HepG2 (cell line): ENCODE results near the gene ARHGAP19. TPM values are rescaled to one million over a fixed set of nuclear protein-coding genes. Genes with fewer than 3 reads are reported as not detected.

Experiments used
- ATAC-seq: fragments of 200-7000 bp; cut with Tn5 transposase; 3 replicates; pipeline ENCODE4 v1.9.1; 2020; ENCODE audit warnings: mild to moderate bottlenecking, moderate library complexity
- BruUV-seq: library from RNA; stranded (reverse); fragments of 400-500 nt; replicated peaks from 2 replicates; lab custom pipeline; 2021; lab: Mats Ljungman, UMichigan
- CTCF ChIA-PET: fragments of 300-600 bp; formaldehyde crosslinking; extraction: SDS; loops from one replicate; lab custom pipeline; 2021; ENCODE audit warnings: low total read pairs, inconsistent platforms, low intra/inter-chr PET ratio; lab: Yijun Ruan, JAX
- POLR2A ChIA-PET: fragments of 350-600 bp; sonication (Branson Sonifier 250); formaldehyde crosslinking; loops from one replicate; lab custom pipeline; 2020; ENCODE audit warnings: antibody characterized with exemption, inconsistent platforms; lab: Yijun Ruan, JAX
- DNase-seq: peaks from one replicate; pipeline ENCODE4 v3.0.0-alpha.2; 2015; ENCODE audit warnings: low spot score
- FAIRE-seq: peaks from 3 replicates; lab custom pipeline; 2011; peaks lifted over from hg19 to GRCh38; lab: Jason Lieb, UNC
- H2AFZ ChIP-seq: one replicate; pipeline ENCODE4 v1.6.1; 2011; ENCODE audit warnings: low read length, inconsistent platforms
- H3K27ac ChIP-seq: fragments of 300-600 bp; 3 replicates; pipeline ENCODE4 v1.8.0; 2011; ENCODE audit warnings: mixed run types, mild to moderate bottlenecking, mixed read lengths, low read length, inconsistent platforms; ENCODE audit not compliant: insufficient read depth; ENCODE audit errors: extremely low read length
- H3K27me3 ChIP-seq, 2 experiments: fragments of 200-600 bp in 1 of 2; 2 replicates in 1 of 2; 3 replicates in 1 of 2; pipeline versions ENCODE4 v1.6.0 to v1.8.0; 2011; ENCODE audit warnings: low read length in 2 of 2, mild to moderate bottlenecking in 2 of 2, moderate library complexity in 2 of 2, inconsistent platforms in 1 of 2; ENCODE audit not compliant: insufficient read depth in 2 of 2, control insufficient read depth in 1 of 2
- H3K36me3 ChIP-seq, 2 experiments: fragments of 200-600 bp in 1 of 2; replicated peaks in 1 of 2; 2 replicates in 1 of 2; 3 replicates in 1 of 2; pipeline versions ENCODE4 v1.5.1 to v1.8.0; 2011; ENCODE audit warnings: low read length in 2 of 2, inconsistent platforms in 1 of 2; ENCODE audit not compliant: insufficient read depth in 2 of 2, control insufficient read depth in 1 of 2
- H3K4me1 ChIP-seq: 2 replicates; pipeline ENCODE4 v1.5.1; 2012; ENCODE audit warnings: low read length, inconsistent platforms; ENCODE audit not compliant: insufficient read depth
- H3K4me2 ChIP-seq: 2 replicates; pipeline ENCODE4 v1.6.0; 2011; ENCODE audit warnings: low read depth, low read length, inconsistent platforms
- H3K4me3 ChIP-seq, 3 experiments: fragments of 200-600 bp in 1 of 3; sonication (generic), shearing (Covaris generic) in 1 of 3; replicated peaks in 1 of 3; 2 replicates each; pipeline ENCODE4 v1.5.1; 2011 to 2016; ENCODE audit warnings: low read length in 3 of 3, inconsistent platforms in 2 of 3, low read depth in 2 of 3, mild to moderate bottlenecking in 2 of 3, control low read depth in 1 of 3, mixed read lengths in 1 of 3; ENCODE audit not compliant: insufficient read depth in 1 of 3
- H3K79me2 ChIP-seq: one replicate; pipeline ENCODE4 v1.6.1; 2011; ENCODE audit warnings: low read length, inconsistent platforms; ENCODE audit not compliant: insufficient read depth
- H3K9ac ChIP-seq: 2 replicates; pipeline ENCODE4 v1.6.0; 2011; ENCODE audit warnings: mild to moderate bottlenecking, low read depth, low read length, inconsistent platforms; ENCODE audit not compliant: insufficient read depth
- H3K9me3 ChIP-seq: 2 replicates; pipeline ENCODE4 v1.5.1; 2012; ENCODE audit warnings: mild to moderate bottlenecking, low read length
- H4K20me1 ChIP-seq: 2 replicates; pipeline ENCODE4 v1.6.0; 2011; ENCODE audit warnings: inconsistent platforms, mild to moderate bottlenecking, low read length, moderate library complexity; ENCODE audit not compliant: insufficient read depth
- ATF3 ChIP-seq: sonication (generic); formaldehyde crosslinking; IDR thresholded peaks from 2 replicates; pipeline ENCODE4 v1.4.0; 2020; ENCODE audit warnings: missing genetic modification reagents
- CBX5 ChIP-seq: sonication (generic); formaldehyde crosslinking; IDR thresholded peaks from 2 replicates; pipeline ENCODE4 v1.4.0; 2020; ENCODE audit warnings: missing genetic modification reagents, borderline replicate concordance
- HNRNPLL ChIP-seq: fragments of 200-400 bp; formaldehyde crosslinking; IDR thresholded peaks from 2 replicates; pipeline ENCODE4 v1.6.1; 2017; ENCODE audit warnings: mild to moderate bottlenecking, low read depth, low read length; ENCODE audit not compliant: poor library complexity, severe bottlenecking
- NR0B2 ChIP-seq: sonication (generic); formaldehyde crosslinking; IDR thresholded peaks from 2 replicates; pipeline ENCODE4 v1.4.0; 2020; ENCODE audit warnings: mild to moderate bottlenecking, missing genetic modification reagents
- ZEB1 ChIP-seq: IDR thresholded peaks from 2 replicates; pipeline ENCODE4 v1.6.1; 2012; ENCODE audit warnings: mild to moderate bottlenecking, low read depth, inconsistent platforms; ENCODE audit not compliant: insufficient replicate concordance
- ZNF331 ChIP-seq: sonication (generic); formaldehyde crosslinking; IDR thresholded peaks from 2 replicates; pipeline ENCODE4 v1.4.0; 2020; ENCODE audit warnings: missing genetic modification reagents
- ZNF777 ChIP-seq: sonication (generic); formaldehyde crosslinking; IDR thresholded peaks from 2 replicates; pipeline ENCODE4 v1.4.0; 2020; ENCODE audit warnings: missing genetic modification reagents
- ZSCAN30 ChIP-seq: sonication (generic); formaldehyde crosslinking; IDR thresholded peaks from 2 replicates; pipeline ENCODE4 v1.5.0; 2020; ENCODE audit warnings: mild to moderate bottlenecking, missing genetic modification reagents
- WGBS: methylation state at CpG from one replicate; pipeline ENCODE4 v1.1.6; 2017; ENCODE audit warnings: low lambda C conversion rate; 5-methylcytosine and 5-hydroxymethylcytosine counted together
- in situ Hi-C: cut with HindIII; loops from 2 replicates; pipeline ENCODE4 v1.10.0; 2017; ENCODE audit warnings: low pct_unique_long_range_greater_than_20kb; ENCODE audit not compliant: extremely low pct_ligation_motif_present
- intact Hi-C: fragments of 100-400 bp; cut with micrococcal nuclease; formaldehyde crosslinking; loops from one replicate; pipeline ENCODE4 v1.10.0; 2022; ENCODE audit not compliant: unreplicated experiment
- polyA plus RNA-seq, 8 experiments: library from polyadenylated mRNA; depleted of rRNA in 3 of 8; stranded (reverse) in 7 of 8; unstranded in 1 of 8; fragments of >200 nt; fragmentation: Illumina TruSeq in 4 of 8; extraction: Trizol in 4 of 8; gene quantifications; 2 replicates each; pipeline versions ENCODE4 v1.2.1 to v1.2.3, GENCODE V29; 2011 to 2016; ENCODE audit warnings: low read depth in 4 of 8, missing spikeins in 1 of 8, mixed read lengths in 1 of 8; ENCODE audit not compliant: insufficient read depth in 1 of 8
- total RNA-seq, 5 experiments: library from RNA; depleted of rRNA; stranded (reverse); fragments of >200 nt; fragmentation: Illumina TruSeq; extraction: Trizol; gene quantifications; 2 replicates each; pipeline ENCODE4 v1.2.3, GENCODE V29; 2016; ENCODE audit warnings: low read depth in 1 of 5
- TF ChIP-seq, protein P1 (sequence below): sonication (generic); formaldehyde crosslinking; IDR thresholded peaks from 2 replicates; pipeline ENCODE4 v1.4.0; 2020; ENCODE audit warnings: missing genetic modification reagents
- TF ChIP-seq, protein P2 (sequence below): sonication (generic); formaldehyde crosslinking; IDR thresholded peaks from one replicate; pipeline ENCODE4 v1.5.1; 2020; ENCODE audit warnings: mild to moderate bottlenecking, missing genetic modification reagents; ENCODE audit errors: not compliant biosample characterization
- TF ChIP-seq, protein P3 (sequence below): sonication (generic); formaldehyde crosslinking; conservative IDR thresholded peaks from 2 replicates; pipeline ENCODE4 v1.8.0; 2022; ENCODE audit warnings: missing genetic modification reagents

Gene ARHGAP19
- total and polyA plus RNA-seq, 2 of the 13 experiments (the other 11 are each of a cell fraction or from before 2014, with no cell fraction given), result 7.6 to 10.0 TPM

DNA sequence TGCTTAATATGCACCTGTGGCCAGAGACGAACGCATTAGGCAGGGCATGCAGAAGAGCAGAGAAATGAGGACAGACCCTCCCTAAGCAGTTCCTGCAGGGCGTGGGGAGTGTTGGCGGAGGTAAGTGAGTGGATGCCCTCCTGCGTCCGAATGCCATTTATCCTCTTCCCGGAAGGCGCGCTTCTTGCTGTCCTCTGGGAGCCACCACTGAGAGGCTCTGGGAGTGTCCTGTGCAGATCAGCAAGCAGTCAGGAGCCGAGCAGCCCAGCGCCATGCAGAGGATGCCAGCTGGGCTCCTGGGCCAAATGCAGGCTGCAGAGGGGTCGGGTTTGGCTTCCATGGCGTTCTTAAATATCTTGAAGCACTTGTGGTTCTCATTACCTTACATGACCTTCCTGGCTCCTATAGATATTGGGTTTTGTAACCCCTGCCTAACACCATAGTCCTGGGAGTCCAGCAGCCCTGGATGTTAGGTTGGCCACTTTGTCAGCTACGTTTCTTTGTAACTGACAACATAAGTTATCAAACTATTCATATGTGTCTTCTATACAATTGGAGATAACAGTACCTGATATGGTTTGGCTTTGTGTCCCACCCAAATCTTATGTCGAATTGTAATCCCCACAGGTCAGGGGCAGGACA lies 76.7 kb downstream of the ARHGAP19 start:
- Histone ChIP-seq H3K4me2 (no peak overlapping the region), H3K27me3 (no peaks in the 10 kb centered on the region; a peak in 1 of 5 replicates), H2AFZ (no peak overlapping the region), H3K36me3 (no peaks in the 10 kb centered on the region), H3K79me2 (no peaks in the 10 kb centered on the region), H3K4me3 (no peak overlapping the region), H4K20me1 (no peaks in the 10 kb centered on the region), H3K9me3 (no peaks in the 10 kb centered on the region), H3K4me1 (peaks cover 8% of the 10 kb centered on the region), H3K9ac (no peak overlapping the region), H3K27ac (no peak overlapping the region)
- 56% methylated on average over 9 of the region's 15 CpGs for WGBS
- no TSS peak for BruUV-seq
- ATAC-seq (no peak), FAIRE-seq (no peak), DNase-seq (no peak)
- in situ Hi-C loops (no loop called here), intact Hi-C loops (no loop called here)
- POLR2A ChIA-PET, result no interaction called here
- CTCF ChIA-PET, result no interaction called here
- TF ChIP-seq ZSCAN30, result no peak
- TF ChIP-seq ZNF777 (CRISPR knock-in tag), result no peak
- TF ChIP-seq ATF3, result no peak
- no peak for TF ChIP-seq HNRNPLL
- TF ChIP-seq ZEB1, result no peak
- TF ChIP-seq NR0B2 (CRISPR knock-in tag), result no peak
- TF ChIP-seq, protein P1, sequence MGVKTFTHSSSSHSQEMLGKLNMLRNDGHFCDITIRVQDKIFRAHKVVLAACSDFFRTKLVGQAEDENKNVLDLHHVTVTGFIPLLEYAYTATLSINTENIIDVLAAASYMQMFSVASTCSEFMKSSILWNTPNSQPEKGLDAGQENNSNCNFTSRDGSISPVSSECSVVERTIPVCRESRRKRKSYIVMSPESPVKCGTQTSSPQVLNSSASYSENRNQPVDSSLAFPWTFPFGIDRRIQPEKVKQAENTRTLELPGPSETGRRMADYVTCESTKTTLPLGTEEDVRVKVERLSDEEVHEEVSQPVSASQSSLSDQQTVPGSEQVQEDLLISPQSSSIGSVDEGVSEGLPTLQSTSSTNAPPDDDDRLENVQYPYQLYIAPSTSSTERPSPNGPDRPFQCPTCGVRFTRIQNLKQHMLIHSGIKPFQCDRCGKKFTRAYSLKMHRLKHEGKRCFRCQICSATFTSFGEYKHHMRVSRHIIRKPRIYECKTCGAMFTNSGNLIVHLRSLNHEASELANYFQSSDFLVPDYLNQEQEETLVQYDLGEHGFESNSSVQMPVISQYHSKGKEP (CRISPR knock-in tag), result no peak
- TF ChIP-seq ZNF331, result no peak
- TF ChIP-seq CBX5 (CRISPR knock-in tag), result no peak
- TF ChIP-seq, protein P2, sequence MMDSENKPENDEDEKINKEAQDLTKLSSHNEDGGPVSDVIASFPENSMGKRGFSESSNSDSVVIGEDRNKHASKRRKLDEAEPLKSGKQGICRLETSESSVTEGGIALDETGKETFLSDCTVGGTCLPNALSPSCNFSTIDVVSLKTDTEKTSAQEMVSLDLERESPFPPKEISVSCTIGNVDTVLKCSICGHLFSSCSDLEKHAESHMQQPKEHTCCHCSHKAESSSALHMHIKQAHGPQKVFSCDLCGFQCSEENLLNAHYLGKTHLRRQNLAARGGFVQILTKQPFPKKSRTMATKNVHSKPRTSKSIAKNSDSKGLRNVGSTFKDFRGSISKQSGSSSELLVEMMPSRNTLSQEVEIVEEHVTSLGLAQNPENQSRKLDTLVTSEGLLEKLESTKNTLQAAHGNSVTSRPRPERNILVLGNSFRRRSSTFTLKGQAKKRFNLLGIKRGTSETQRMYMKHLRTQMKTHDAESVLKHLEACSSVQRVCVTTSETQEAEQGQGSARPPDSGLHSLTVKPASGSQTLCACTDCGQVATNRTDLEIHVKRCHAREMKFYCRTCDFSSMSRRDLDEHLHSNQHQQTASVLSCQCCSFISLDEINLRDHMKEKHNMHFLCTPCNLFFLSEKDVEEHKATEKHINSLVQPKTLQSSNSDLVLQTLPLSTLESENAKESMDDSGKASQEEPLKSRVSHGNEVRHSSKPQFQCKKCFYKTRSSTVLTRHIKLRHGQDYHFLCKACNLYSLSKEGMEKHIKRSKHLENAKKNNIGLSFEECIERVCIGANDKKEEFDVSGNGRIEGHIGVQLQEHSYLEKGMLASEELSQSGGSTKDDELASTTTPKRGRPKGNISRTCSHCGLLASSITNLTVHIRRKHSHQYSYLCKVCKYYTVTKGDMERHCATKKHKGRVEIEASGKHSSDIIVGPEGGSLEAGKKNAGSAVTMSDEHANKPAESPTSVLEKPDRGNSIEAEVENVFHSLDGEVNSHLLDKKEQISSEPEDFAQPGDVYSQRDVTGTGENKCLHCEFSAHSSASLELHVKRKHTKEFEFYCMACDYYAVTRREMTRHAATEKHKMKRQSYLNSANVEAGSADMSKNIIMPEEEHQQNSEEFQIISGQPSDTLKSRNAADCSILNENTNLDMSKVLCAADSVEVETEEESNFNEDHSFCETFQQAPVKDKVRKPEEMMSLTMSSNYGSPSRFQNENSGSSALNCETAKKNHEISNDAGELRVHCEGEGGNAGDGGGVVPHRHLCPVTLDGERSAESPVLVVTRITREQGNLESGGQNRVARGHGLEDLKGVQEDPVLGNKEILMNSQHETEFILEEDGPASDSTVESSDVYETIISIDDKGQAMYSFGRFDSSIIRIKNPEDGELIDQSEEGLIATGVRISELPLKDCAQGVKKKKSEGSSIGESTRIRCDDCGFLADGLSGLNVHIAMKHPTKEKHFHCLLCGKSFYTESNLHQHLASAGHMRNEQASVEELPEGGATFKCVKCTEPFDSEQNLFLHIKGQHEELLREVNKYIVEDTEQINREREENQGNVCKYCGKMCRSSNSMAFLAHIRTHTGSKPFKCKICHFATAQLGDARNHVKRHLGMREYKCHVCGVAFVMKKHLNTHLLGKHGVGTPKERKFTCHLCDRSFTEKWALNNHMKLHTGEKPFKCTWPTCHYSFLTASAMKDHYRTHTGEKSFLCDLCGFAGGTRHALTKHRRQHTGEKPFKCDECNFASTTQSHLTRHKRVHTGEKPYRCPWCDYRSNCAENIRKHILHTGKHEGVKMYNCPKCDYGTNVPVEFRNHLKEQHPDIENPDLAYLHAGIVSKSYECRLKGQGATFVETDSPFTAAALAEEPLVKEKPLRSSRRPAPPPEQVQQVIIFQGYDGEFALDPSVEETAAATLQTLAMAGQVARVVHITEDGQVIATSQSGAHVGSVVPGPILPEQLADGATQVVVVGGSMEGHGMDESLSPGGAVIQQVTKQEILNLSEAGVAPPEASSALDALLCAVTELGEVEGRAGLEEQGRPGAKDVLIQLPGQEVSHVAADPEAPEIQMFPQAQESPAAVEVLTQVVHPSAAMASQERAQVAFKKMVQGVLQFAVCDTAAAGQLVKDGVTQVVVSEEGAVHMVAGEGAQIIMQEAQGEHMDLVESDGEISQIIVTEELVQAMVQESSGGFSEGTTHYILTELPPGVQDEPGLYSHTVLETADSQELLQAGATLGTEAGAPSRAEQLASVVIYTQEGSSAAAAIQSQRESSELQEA (CRISPR knock-in tag), result no peak
- TF ChIP-seq, protein P3, sequence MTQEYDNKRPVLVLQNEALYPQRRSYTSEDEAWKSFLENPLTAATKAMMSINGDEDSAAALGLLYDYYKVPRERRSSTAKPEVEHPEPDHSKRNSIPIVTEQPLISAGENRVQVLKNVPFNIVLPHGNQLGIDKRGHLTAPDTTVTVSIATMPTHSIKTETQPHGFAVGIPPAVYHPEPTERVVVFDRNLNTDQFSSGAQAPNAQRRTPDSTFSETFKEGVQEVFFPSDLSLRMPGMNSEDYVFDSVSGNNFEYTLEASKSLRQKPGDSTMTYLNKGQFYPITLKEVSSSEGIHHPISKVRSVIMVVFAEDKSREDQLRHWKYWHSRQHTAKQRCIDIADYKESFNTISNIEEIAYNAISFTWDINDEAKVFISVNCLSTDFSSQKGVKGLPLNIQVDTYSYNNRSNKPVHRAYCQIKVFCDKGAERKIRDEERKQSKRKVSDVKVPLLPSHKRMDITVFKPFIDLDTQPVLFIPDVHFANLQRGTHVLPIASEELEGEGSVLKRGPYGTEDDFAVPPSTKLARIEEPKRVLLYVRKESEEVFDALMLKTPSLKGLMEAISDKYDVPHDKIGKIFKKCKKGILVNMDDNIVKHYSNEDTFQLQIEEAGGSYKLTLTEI, result no peak
